Measurements from ENCODE around the gene FBXO42.

FBXO42 gene

GRCh38 chr1:16334655-16335340 lies 17.5 kb downstream of the FBXO42 start:
- H3K4me1 ChIP-seq (ENCODE audit: control insufficient read depth in 1 of 2, insufficient read depth in 1 of 2, low read depth in 1 of 2, low read length in 1 of 2), result peaks cover 0 to 4% of the 10 kb centered on the region in 2 experiments
- no peaks in the 10 kb centered on the region for H3K9me3 ChIP-seq
- no peak overlapping the region for H3K4me3 ChIP-seq (ENCODE audit: low read depth in 1 of 2, low read length in 1 of 2)
- H3K27ac ChIP-seq, result no peak overlapping the region
- H3K27me3 ChIP-seq, result no peaks in the 10 kb centered on the region
- H3K36me3 ChIP-seq, result no peaks in the 10 kb centered on the region
- TF ChIP-seq CTCF (IDR thresholded peaks at IDR 0.05), result no peak

- TF ChIP-seq CTCF (IDR thresholded peaks at IDR 0.05), result no peak
- Histone ChIP-seq H3K4me3 (ENCODE audit: low read depth in 1 of 2, low read length in 1 of 2) (no peak overlapping the region), H3K9me3 (no peaks in the 10 kb centered on the region), H3K27ac (no peak overlapping the region), H3K4me1 (ENCODE audit: control insufficient read depth in 1 of 2, insufficient read depth in 1 of 2, low read depth in 1 of 2, low read length in 1 of 2) (no peaks in the 10 kb centered on the region), H3K36me3 (peaks cover 8% of the 10 kb centered on the region), H3K27me3 (no peaks in the 10 kb centered on the region)
Measured at GRCh38 chr1:16326833-16327404, 25.4 kb downstream of the FBXO42 start.

GRCh38 chr1:16324456-16324890 lies 27.8 kb downstream of the FBXO42 start:
- Histone ChIP-seq H3K4me1 (ENCODE audit: control insufficient read depth in 1 of 2, insufficient read depth in 1 of 2, low read depth in 1 of 2, low read length in 1 of 2) (peaks cover 0 to under 1% of the 10 kb centered on the region in 2 experiments), H3K27ac (no peak overlapping the region), H3K27me3 (no peaks in the 10 kb centered on the region), H3K9me3 (no peaks in the 10 kb centered on the region), H3K36me3 (peaks cover 8% of the 10 kb centered on the region), H3K4me3 (ENCODE audit: low read depth in 1 of 2, low read length in 1 of 2) (no peak overlapping the region)
- no peak for TF ChIP-seq CTCF (IDR thresholded peaks at IDR 0.05)

GRCh38 chr1:16321176-16321867 lies 31.0 kb downstream of the FBXO42 start:
- Histone ChIP-seq H3K4me1 (ENCODE audit: control insufficient read depth in 1 of 2, insufficient read depth in 1 of 2, low read depth in 1 of 2, low read length in 1 of 2) (peaks cover 11 to 16% of the 10 kb centered on the region in 2 experiments), H3K9me3 (no peaks in the 10 kb centered on the region), H3K4me3 (ENCODE audit: low read depth in 1 of 2, low read length in 1 of 2) (no peak overlapping the region), H3K27me3 (no peaks in the 10 kb centered on the region), H3K27ac (no peak overlapping the region), H3K36me3 (peaks cover 7% of the 10 kb centered on the region)
- TF ChIP-seq CTCF (IDR thresholded peaks at IDR 0.05), result no peak

- Histone ChIP-seq H3K36me3 (peaks cover 21% of the 10 kb centered on the region), H3K27ac (peak overlapping the region; percentile 55)
- no peak for TF ChIP-seq CTCF (IDR thresholded peaks at IDR 0.05)
Measured at GRCh38 chr1:16318555-16318954, 33.7 kb downstream of the FBXO42 start.

More at GRCh38 chr1:16318555-16318954, 33.7 kb downstream of the FBXO42 start:
- Histone ChIP-seq H3K4me1 (ENCODE audit: control insufficient read depth in 1 of 2, insufficient read depth in 1 of 2, low read depth in 1 of 2, low read length in 1 of 2) (peaks cover 11 to 16% of the 10 kb centered on the region in 2 experiments), H3K4me3 (ENCODE audit: low read depth in 1 of 2, low read length in 1 of 2) (no peak overlapping the region), H3K27me3 (no peaks in the 10 kb centered on the region), H3K9me3 (no peaks in the 10 kb centered on the region)

Measured in neutrophil (primary cell).